Measurements from ENCODE around the gene MCTP1. TPM values are rescaled to one million over a fixed set of nuclear protein-coding genes. Genes with fewer than 3 reads are reported as not detected.

The MCTP1 gene
- total RNA-seq, 4 donors from 2014 or later: 3.5 to 19.8 (median 5.8) TPM

GRCh38 chr5:94890907-94891306 is 394.0 kb downstream of the MCTP1 start:
- intact Hi-C loops (cut with DNase I): no loop called here
- no peaks in the 10 kb centered on the region for H3K27me3 ChIP-seq
- no peaks in the 10 kb centered on the region for H3K36me3 ChIP-seq
- H3K27ac ChIP-seq: no peak overlapping the region
- TF ChIP-seq POLR2A (IDR thresholded peaks at IDR 0.05) (no peak), CTCF (IDR thresholded peaks at IDR 0.05) (no peak)
- WGBS, 2 donors: 52 to 63% methylated on average over 4 of the region's 4 CpGs
- H3K4me1 ChIP-seq: no peaks in the 10 kb centered on the region
- H3K4me3 ChIP-seq: no peak overlapping the region
- no peak for DNase-seq
- H3K9me3 ChIP-seq: no peaks in the 10 kb centered on the region

GRCh38 chr5:94888674-94889073 is 396.2 kb downstream of the MCTP1 start:
- intact Hi-C loops (cut with DNase I): no loop called here
- Histone ChIP-seq H3K4me3 (no peak overlapping the region), H3K27me3 (no peaks in the 10 kb centered on the region), H3K9me3 (no peaks in the 10 kb centered on the region), H3K4me1 (no peaks in the 10 kb centered on the region), H3K36me3 (no peaks in the 10 kb centered on the region), H3K27ac (no peak overlapping the region)
- TF ChIP-seq POLR2A (IDR thresholded peaks at IDR 0.05) (no peak), CTCF (IDR thresholded peaks at IDR 0.05) (no peak)
- WGBS, 2 donors: 80 to 90% methylated on average over 3 of the region's 3 CpGs
- no peak for DNase-seq

GRCh38 chr5:94885931-94886330 is 399.0 kb downstream of the MCTP1 start:
- intact Hi-C loops (cut with DNase I): no loop called here
- Histone ChIP-seq H3K27ac (no peak overlapping the region), H3K36me3 (no peaks in the 10 kb centered on the region), H3K4me1 (no peaks in the 10 kb centered on the region), H3K27me3 (no peaks in the 10 kb centered on the region), H3K9me3 (no peaks in the 10 kb centered on the region), H3K4me3 (no peak overlapping the region)
- DNase-seq: no peak
- 72 to 83% methylated on average over 2 of the region's 2 CpGs for WGBS, 2 donors
- TF ChIP-seq CTCF (IDR thresholded peaks at IDR 0.05): no peak
- no peak for TF ChIP-seq POLR2A (IDR thresholded peaks at IDR 0.05)

- DNase-seq: no peak
- no peaks in the 10 kb centered on the region for H3K36me3 ChIP-seq
- H3K27me3 ChIP-seq: no peaks in the 10 kb centered on the region
- no peak overlapping the region for H3K27ac ChIP-seq
- H3K9me3 ChIP-seq: no peaks in the 10 kb centered on the region
- TF ChIP-seq CTCF (IDR thresholded peaks at IDR 0.05): no peak
- TF ChIP-seq POLR2A (IDR thresholded peaks at IDR 0.05): no peak
- H3K4me1 ChIP-seq: no peaks in the 10 kb centered on the region
- no peak overlapping the region for H3K4me3 ChIP-seq
- intact Hi-C loops (cut with DNase I): no loop called here
- WGBS, 2 donors: 54 to 71% methylated on average over 6 to 7 of the region's 9 CpGs
These were observed 400.6 kb downstream of the MCTP1 start for GRCh38 chr5:94884311-94884710.

GRCh38 chr5:94872526-94872925 is 412.4 kb downstream of the MCTP1 start:
- Histone ChIP-seq H3K4me3 (no peak overlapping the region), H3K9me3 (no peaks in the 10 kb centered on the region), H3K4me1 (no peaks in the 10 kb centered on the region), H3K27me3 (no peaks in the 10 kb centered on the region), H3K27ac (no peak overlapping the region), H3K36me3 (no peaks in the 10 kb centered on the region)
- TF ChIP-seq CTCF (IDR thresholded peaks at IDR 0.05): no peak
- TF ChIP-seq POLR2A (IDR thresholded peaks at IDR 0.05): no peak
- intact Hi-C loops (cut with DNase I): no loop called here
- no peak for DNase-seq
- WGBS, 2 donors: 52 to 58% methylated on average over 4 of the region's 4 CpGs
